Activated T-helper 9 cell treated with anti-CD3 and anti-CD28 coated beads, Interleukin-2, amount 50 U/mL, for 16 hours (primary cell): ENCODE results near the gene CLTB.

ENCODE experiments used
- DNase-seq: peaks from one replicate; pipeline ENCODE4 v3.0.0-alpha.2; 2020; ENCODE audit warnings: low read depth

The CLTB gene

DNA sequence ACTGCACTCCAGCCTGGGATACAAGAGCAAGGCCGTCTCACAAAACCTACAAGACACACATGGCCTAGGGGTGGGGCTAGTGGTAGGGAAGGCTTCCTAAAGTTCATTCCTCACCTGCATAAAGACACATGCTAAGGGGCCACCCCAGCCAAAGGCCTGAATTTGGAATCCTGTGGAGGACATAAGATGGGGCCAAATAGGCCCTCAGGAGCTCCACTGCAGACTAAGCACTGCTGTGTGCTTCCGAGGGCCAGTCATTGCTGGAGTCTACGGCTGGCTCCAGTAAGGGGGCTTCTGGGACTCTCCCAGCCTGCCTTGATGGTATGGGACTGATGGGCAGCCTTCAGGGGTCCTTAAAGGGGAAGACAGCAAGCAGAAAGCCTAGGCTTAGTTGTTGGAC is 33.6 kb downstream of the CLTB start:
- DNase-seq, result no peak

DNA sequence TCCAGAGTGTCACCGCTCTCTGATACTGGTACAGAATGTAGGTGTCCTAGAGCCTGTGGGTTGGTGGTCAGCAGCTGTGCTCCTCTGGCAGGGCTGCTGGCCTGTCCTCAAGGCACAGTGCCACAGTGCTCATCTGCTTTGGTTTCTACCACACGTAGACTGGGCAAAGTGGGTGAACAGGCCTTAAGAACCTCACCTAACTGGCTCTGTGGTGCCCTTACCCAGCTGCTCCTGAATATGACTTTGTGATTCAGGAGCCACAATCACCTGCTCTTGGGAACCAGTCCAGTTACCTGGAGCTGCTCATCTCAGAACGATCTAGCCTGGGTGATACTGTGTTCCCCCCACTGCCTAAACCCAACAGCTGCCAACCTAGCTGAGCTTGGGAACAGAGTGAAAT is 34.4 kb downstream of the CLTB start:
- no peak for DNase-seq

DNA sequence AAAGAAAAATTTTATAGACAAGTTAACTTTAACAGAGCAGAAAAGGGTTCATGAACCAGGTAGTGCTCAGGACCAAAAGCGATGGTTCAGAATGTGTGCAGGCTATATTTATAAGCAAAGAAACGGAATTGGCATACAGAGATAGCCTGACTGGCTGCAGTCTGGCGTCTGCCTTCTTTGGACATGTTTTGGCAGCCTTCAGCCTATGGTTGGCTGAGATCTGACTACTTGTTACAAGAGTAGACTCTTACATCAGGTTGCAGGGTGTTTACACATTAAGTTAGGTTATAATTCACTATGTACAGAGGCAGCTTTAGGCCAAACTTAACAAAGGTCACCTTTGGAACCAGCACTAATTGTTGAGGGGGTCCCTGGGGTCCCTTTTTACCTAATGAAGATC is 34.9 kb downstream of the CLTB start:
- no peak for DNase-seq

DNA sequence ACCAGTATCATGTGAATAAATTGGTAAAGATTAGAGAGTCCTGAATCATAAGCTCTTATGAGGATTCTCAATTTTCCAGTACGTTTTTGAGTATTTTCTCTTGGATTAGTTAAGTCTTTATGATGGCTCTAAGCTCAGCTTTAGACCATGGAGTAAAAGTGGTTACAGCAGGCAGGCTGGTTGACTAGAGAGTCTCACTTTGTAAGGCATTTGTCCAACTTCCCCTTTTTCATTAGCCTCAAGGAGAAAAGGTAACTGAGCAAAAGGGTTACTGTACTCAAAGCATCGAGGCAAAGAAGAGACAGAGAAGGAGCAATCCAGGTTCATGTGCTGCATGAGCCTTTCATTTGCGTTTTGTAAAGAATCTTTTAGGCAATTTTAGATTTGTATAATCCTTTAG is 36.5 kb downstream of the CLTB start:
- no peak for DNase-seq

DNA sequence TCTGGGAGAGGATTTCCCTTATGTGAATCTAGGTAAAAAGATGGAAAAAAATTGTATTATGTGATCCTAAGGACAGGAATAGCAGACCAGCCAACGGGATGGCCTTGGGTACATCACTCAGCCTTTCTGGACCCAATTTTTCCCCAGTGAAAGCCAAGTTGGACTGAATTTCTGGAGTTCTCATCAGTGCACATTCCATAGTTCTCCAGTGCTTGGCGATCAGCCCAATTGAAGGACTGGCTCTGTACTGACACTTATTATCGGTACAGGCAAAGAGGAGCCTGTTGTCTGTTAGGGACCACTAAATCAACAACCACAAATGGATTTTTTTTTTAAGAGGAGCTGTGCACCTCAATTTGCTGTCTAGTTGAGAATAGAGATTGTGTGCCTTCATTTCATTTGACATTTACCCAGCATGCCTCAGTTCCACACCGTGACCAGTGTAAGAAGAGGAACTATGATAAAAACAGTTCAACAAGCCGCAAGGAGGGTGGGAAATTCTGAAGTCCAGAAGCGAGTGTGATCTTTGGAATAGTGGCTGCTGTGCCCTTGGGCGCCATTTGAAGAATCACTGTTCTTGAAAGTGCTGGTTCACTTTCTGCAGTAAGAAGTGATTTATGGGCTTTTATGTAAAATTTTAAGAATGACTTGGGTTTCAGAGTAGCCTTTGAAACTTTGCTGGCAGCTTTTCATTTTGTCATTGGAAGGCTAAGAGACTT is 43.1 kb downstream of the CLTB start:
- DNase-seq, result no peak

DNA sequence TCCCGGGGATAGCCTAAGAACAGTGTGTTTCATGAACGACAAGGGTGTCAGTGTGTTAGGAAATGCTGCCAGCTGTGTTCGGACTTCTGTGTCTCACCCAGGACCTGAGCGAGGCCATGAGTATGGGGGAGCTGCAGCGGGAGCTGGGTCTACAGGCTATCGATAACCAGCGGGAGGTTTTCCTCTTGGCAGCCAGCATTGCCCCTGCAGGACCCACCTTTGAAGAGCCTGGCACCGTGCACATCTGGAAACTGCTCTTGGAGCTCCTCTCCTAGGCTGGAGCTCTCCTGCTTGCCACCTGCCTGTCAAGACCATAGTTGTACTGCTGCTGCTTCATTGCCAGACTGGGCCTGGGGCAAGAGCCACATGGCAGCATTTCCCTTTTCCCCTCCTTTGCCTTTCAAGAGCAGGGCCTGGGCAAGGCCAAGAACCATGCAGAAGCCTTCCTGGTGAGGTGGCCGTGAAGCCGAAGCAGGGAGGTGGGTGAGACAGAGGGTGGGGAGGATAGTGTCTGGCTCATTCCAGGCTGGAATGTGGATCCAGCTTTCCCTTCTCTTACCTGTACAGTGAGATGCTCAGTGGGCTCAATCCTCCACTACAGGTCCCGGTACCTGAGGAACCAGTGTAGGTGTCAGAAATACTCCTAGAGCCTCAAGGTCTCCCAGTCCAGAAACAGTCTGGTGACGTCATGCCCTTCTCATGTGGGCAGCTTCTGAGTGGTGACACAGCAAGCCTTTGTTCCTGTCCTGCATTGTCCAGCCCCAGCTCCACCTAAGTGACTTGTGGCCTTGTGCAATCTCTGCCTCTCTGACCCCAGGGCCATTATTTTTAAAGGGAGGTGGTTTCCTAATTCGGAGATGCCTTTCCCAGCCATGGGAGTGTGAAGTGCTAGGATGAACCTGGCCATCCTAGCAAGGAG is 44.5 kb downstream of the CLTB start:
- DNase-seq, result no peak

DNA sequence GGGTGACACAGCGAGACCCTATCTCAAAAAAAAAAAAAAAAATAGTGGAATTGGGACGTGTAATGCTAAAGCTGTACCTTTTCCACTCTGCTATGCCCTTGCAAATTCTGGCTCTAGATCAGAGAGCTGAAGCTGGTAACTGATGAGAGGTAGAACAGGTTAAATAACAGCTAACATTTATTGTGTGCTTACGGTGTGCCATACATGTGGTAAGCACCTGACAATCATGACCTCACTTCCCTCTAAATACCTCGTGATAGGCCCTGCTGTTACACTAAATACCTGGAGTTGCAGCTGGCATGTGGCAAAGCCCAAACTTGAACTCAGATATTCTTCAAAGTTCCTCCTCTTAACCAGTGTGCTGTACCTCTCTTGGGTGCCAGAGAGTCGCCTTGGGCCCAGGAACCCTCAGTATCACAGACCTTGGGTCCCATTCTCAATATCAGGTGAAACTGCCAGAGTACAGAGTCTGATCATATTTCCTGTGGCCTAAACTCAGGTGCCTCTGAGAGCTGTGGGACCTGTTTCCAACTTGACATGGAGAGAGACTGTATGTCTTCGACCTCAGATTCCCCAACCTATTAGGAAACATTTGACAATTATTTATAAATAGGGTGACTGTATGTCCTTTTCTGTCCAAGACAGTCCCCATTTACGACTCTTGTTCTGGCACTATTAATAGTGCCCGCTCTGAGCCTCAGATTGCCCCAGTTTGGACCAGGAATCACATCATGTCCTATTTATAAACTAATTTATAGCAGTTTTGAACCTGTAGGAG is 46.2 kb downstream of the CLTB start:
- DNase-seq, result no peak

DNA sequence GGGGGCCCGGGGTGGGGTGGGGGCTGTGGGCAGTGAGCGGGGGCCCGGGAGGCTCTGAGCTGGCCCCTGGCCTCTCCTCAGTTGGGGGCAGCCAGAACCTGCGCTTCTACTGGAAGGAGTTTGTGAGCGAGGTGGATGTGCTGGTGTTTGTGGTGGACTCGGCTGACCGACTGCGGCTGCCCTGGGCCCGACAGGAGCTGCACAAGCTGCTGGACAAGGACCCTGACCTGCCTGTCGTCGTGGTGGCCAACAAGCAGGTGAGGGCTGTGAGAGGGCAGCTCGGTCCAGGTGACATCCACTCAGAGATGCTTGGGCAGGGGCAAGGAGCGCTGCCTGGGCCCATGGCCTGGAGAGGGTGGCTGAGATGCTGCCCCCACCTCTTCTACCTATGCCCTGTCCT is 47.6 kb downstream of the CLTB start:
- DNase-seq, result no peak

DNA sequence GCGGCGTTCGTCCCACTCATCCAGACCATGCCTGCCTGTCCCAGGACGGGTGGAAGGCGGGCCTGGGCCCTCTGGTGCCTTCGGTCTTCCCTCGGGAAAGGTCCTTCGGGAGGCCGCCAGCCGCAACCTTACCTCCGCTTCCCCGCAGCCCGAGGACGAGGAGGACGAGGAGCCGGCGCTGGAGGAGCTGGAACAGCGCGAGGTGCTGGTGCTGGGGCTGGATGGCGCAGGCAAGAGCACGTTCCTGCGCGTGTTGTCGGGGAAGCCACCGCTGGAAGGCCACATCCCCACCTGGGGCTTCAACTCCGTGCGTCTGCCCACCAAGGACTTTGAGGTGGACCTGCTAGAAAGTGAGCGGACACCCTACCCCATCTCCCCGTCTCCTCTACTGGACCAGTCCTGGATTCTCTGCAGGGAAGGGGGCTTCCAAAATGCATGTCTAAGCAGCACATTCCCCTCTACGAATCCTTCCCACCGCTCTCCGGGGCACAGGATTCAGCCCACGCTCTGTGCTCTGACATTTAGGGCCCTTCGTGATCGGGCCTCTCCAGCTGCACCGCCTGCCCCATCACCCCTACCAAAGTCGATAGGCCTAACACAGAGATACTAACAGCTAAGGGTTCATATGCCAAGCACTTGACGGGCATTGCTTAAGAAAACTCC is 50.0 kb downstream of the CLTB start:
- no peak for DNase-seq

DNA sequence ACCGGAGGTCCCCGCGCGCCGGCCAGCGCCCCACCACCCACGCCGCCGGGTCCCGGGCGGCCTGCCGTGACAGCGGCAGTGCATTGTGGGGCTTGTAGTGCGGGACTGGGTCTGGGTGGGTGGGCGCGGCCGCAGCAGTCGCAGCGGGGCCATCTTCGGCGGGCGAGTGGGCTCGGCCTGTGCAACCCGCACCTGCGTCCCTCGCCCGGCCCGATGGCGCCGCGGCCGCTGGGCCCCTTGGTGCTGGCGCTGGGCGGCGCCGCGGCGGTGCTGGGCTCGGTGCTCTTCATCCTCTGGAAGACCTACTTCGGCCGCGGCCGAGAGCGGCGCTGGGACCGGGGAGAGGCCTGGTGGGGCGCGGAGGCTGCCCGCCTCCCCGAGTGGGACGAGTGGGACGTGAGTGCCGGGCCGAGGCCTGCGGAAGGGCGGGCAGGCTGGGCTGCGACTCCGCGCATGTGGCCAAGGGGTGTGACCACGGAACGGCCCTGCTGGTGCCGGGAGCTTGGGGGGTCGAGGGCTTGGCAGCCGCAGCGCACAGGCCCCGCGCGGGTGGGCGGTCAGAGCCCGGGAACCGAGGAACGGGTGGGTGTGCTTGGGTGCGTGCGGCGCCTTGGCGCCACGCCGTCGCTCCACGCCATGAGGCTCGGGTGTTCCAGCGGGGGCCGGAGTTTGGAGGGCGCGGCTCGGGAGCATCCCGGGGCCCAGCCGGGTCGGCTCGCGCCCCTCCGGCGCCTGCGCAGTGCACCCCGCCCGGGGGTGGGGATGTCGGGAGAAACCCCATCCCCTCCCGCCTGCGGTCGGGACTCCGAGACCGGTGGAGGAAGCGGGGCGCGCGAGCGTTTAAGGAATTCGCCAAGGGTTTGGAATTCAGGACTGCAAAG is 50.7 kb downstream of the CLTB start, which contains the start of gene ARL10:
Gene ARL10, plus strand, starts transcription at position 137 of the 881 bp plus-strand sequence. Its CDS starts 77 bp downstream, at position 214.
- DNase-seq, result peak; percentile 45

DNA sequence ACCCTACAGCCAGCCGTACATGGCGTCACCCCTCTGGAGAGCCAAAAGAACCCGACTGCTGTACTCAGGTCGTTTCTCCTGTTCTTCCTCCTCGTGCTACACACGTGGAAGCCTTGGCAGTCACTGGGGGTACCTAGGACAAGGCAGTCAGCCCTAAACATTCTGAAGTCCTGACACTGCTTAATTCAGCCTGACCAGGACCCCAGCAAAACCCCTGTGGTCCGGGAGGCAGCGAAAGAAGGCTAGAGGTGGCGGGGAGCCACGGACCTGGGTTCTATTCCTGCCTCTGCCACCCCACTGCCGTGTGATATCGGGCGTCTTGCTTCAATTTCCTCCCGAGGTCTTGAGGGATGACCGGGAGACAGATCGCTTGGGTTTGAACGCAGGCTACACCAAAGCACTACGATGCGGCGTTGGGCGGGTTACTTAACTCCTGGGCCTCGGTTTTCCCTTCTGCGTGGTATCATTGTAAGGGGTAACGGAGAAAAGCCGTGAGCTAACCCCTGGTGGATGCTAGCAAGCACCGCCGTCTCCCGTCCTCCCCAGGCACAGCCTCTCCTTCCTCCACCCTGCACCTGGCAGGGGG is 51.5 kb downstream of the CLTB start:
- no peak for DNase-seq

DNA sequence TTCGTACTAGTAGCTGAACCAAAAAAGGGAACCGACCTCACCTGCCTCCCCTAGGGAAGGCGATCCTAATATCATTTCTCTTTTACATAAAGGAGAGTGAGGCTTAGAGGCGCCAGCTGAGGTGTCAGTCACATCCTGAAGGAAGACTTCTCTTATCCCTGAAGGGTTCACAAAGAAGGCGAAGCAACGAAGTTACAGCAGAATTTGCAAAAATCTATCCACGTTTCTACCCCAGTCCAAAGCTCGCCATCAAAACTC is 54.2 kb downstream of the CLTB start:
- no peak for DNase-seq

DNA sequence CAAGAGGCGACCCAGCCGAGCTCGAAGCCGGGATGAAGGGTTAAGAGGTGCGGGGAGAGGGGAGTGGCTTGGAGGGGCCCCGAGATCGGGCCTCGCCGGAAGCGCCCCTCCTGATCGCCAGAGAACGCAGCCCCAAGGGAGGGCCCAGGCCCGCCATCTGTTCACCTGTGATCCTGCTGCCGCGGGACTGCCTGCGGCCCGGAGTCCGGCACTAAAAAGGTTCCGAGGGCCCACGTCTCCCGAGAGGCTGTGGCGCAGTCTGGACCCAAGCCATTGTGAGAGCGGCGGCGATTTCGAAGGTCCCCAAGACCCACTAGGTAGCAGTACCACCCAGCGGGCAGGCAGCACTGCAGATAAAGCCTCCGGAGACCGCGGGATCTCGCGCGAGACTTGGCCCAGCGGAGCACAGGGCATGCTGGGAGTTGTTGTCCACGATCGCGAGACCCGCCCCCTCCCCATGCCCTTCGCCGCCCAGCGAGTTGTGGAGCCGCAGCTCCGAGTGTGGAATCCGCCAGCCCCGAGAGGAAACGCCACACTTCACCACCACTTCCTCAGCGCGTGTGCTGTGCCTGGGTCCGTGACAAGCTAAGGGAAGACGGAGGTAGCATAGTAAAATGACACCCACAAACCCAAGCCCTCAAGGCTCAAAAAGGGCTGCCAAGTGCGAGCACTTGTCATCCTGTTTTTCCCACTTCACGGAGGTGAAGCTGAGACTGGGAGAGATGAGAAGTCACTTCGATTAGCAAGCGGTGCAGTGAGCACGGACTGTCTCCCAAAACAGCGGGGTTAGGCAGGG is 54.7 kb downstream of the CLTB start, which contains the start of gene KIAA1191:
Gene KIAA1191, minus strand, starts transcription at position 328 of the 796 bp plus-strand sequence. CDS start 2,256 bp downstream, outside the sequence.
- peak; percentile 90 for DNase-seq

DNA sequence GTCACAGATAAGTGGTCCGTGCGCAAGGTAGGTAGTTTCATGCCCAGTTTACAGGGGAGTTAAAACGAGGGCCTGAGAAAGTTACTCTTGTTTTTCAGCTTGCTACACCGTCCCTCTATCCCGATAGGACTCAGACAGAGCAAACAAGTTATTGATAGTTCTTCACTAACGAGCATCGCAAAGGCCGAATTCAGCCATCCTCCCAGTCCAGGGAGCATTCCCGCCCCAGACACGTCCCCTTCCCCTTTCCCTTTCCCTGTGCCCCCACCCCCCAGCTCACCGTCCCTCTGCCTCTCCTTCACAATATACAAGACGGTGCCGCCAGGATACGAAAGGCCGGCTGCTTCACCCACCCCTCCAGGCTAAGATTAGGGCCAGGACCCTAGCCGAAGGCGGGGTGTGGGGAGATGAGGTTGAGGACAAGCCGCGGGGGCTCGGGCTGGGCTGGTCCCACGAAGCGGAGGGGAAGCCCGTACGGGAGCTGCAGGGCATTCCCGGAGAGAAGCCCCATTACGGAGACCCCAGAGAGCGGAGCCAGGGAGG is 55.4 kb downstream of the CLTB start:
- no peak for DNase-seq

DNA sequence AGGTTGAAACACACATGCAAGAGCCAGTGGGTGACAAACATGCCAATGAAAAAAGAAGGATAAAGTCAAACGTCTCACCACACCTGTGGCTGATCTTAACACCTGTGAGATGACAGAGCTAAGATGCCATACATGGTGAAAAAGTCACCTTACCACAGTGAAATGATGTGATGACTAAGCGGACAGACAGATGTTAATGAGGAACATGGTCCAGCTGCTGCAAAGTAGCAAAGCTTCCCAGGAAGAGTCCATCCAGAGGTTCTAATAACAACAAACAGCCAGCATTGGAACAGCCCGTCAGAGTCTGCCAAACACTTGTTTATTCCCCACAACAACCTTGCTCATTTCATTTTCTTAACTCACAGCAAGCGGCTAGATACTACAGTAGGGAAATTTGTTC is 56.7 kb downstream of the CLTB start:
- no peak for DNase-seq

DNA sequence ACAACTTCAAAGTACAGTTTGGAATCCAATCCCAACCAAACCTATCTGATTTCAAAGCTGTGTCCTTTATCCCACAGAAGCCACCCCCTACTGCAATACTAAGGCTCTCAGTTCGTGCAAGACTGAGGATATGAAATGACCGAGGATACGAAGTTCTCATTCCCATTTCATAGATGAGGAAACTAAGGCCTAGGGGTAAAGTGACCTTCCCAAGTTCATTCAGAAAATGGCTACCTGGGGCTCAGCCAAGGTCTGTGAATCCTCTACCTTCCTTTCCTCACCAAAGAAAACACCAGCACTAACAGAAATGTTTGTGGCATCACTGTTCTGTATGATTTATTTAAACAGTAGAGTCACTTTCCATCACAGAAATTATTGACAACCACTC is 60.2 kb downstream of the CLTB start:
- no peak for DNase-seq

DNA sequence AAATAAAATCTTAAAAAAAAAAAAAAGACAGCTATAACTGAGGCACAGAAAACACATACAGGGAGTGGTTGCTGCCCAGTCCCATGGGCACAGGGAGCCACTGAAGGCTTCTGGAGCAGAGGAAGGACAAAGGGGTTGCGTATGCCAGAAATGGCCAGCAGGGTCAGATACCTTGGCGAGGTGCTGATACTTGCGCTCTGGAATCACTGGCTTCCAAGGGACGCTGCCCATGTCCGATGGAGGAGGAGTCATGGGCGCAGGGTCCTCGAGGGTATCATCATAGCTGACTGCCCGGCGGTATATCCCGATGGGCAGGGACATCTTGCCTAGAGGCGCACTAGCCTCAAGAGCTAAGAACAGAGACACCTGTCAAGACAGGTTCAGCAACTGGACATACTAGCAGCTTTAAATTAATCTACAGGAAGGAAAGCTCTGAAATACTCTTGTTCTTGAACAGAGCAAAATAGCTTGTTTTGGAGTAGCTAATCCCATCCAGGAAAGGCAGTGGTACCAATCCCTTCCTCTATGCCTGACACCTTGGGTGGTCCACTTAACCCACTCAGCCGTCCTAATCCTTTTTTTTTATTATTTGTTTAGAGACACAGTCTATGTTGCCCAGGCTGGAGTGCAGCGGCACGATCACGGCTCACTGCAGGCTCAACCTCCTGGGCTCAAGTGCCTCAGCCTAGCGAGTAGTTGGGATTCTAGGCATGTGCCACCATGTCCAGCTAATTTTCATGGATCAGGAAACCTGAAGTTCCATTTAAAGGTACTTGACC is 60.8 kb downstream of the CLTB start:
- DNase-seq, result no peak

DNA sequence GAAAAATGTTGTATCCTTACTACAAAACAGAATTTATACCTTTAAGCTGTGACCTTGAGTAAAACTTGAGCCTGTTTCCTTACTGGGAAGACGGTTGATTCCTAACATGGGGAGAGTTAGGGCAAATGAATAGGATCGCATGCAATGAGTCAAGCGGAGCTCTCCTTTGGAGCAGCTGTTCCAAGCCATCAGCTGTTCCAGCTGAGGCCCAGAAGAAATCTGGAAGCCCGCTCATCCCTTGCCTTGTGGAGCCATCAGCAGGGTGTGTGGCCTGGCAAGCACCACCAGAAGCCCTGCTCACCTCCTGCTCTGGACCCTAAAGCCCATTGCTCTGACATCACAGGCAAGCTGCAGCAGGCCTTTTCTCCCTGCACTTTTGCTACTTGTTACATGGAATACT is 62.8 kb downstream of the CLTB start:
- DNase-seq, result no peak
